CD8-positive, alpha-beta memory T cell (primary cell): ENCODE data around the gene PAFAH1B2. TPM values are rescaled to one million over a fixed set of nuclear protein-coding genes. Genes with fewer than 3 reads are reported as not detected.
"Not testable (repeated sequence)": the region's sequence is repeated elsewhere in the genome, so short reads cannot be mapped to it uniquely, and the experiment has no call there.

Experiments used
- CTCF ChIA-PET: fragments of 350-600 bp; sonication (Branson Sonifier 250); formaldehyde crosslinking; loops from one replicate; lab custom pipeline; 2021; ENCODE audit warnings: antibody characterized with exemption; lab: Charles Lee
- POLR2A ChIA-PET: fragments of 350-600 bp; sonication (Branson Sonifier 250); formaldehyde crosslinking; loops from one replicate; lab custom pipeline; 2021; ENCODE audit warnings: antibody characterized with exemption; lab: Charles Lee
- DNase-seq, 5 donors: peaks; one replicate each; pipeline versions ENCODE4 v3.0.0 to v3.0.0-alpha.2; 2020 to 2022; ENCODE audit warnings: mixed read lengths in 1 of 5
- H3K27ac ChIP-seq: one replicate; pipeline ENCODE4 v1.7.0; 2013; ENCODE audit warnings: low read depth, mild to moderate bottlenecking, low read length, moderate library complexity
- H3K27me3 ChIP-seq: 2 replicates; pipeline ENCODE4 v1.7.0; 2013; ENCODE audit warnings: low read length, mild to moderate bottlenecking; ENCODE audit not compliant: insufficient read depth, poor library complexity, severe bottlenecking
- H3K36me3 ChIP-seq: 2 replicates; pipeline ENCODE4 v1.7.0; 2013; ENCODE audit warnings: mild to moderate bottlenecking, low read length, moderate library complexity; ENCODE audit not compliant: insufficient read depth
- H3K4me1 ChIP-seq: 2 replicates; pipeline ENCODE4 v1.7.0; 2013; ENCODE audit warnings: mild to moderate bottlenecking, low read length, moderate library complexity; ENCODE audit not compliant: insufficient read depth
- H3K4me3 ChIP-seq: 2 replicates; pipeline ENCODE4 v1.7.0; 2013; ENCODE audit warnings: mild to moderate bottlenecking, low read length
- H3K9me3 ChIP-seq: 2 replicates; pipeline ENCODE4 v1.7.0; 2013; ENCODE audit warnings: mild to moderate bottlenecking, low read length
- H3K27ac Mint-ChIP-seq, 8 donors: one replicate each; pipeline ENCODE4 v1.8.0; 2020 to 2021; ENCODE audit warnings: mixed read lengths in 8 of 8, mild to moderate bottlenecking in 6 of 8, inconsistent platforms in 3 of 8, moderate library complexity in 3 of 8
- H3K27me3 Mint-ChIP-seq, 2 donors: one replicate each; pipeline ENCODE4 v1.8.0; 2020 to 2021; ENCODE audit warnings: mixed read lengths in 2 of 2, mild to moderate bottlenecking in 1 of 2, moderate library complexity in 1 of 2
- H3K36me3 Mint-ChIP-seq, 3 donors: one replicate each; pipeline ENCODE4 v1.8.0; 2020 to 2021; ENCODE audit warnings: mixed read lengths in 3 of 3, inconsistent platforms in 1 of 3, mild to moderate bottlenecking in 1 of 3
- H3K4me1 Mint-ChIP-seq, 3 donors: one replicate each; pipeline ENCODE4 v1.8.0; 2020 to 2021; ENCODE audit warnings: mixed read lengths in 3 of 3, inconsistent platforms in 1 of 3, mild to moderate bottlenecking in 1 of 3
- H3K4me3 Mint-ChIP-seq, 7 donors: one replicate each; pipeline ENCODE4 v1.8.0; 2020 to 2021; ENCODE audit warnings: mixed read lengths in 7 of 7, mild to moderate bottlenecking in 6 of 7, moderate library complexity in 4 of 7, inconsistent platforms in 2 of 7
- H3K9me3 Mint-ChIP-seq, 5 donors: one replicate each; pipeline ENCODE4 v1.8.0; 2020 to 2022; ENCODE audit warnings: mixed read lengths in 5 of 5, mild to moderate bottlenecking in 3 of 5, moderate library complexity in 2 of 5, inconsistent platforms in 1 of 5
- polyA plus RNA-seq: library from polyadenylated mRNA; unstranded; fragments of 300-500 nt; fragmentation: Illumina TruSeq; gene quantifications from one replicate; pipeline ENCODE4 v1.2.3, GENCODE V29; 2021
- total RNA-seq, 2 experiments: library from RNA; stranded (reverse); gene quantifications; one replicate each; pipeline ENCODE4 v1.2.3, GENCODE V29; 2021

PAFAH1B2 gene
- total and polyA plus RNA-seq, 3 experiments from 2014 or later = 15.9 to 84.5 (median 79.5) TPM

GRCh38 chr11:117117681-117118080 lies 26.4 kb upstream of the PAFAH1B2 start:
- H3K27me3 Mint-ChIP-seq = peaks cover 0 to 6% of the 10 kb centered on the region in 2 donors
- no peaks in the 10 kb centered on the region for H3K4me1 Mint-ChIP-seq
- no peak for DNase-seq
- H3K4me3 ChIP-seq = no peak overlapping the region
- H3K4me1 ChIP-seq = no peaks in the 10 kb centered on the region
- H3K27me3 ChIP-seq = no peaks in the 10 kb centered on the region
- H3K36me3 ChIP-seq = no peaks in the 10 kb centered on the region
- ChIA-PET CTCF (interaction anchor here (1.3 kb wide), 1 partner anchor 282 kb away, joined by 3 read pairs; no protein-coding TSS in a partner anchor), POLR2A (no interaction called here)
- no peak overlapping the region for H3K4me3 Mint-ChIP-seq
- no peaks in the 10 kb centered on the region for H3K9me3 ChIP-seq
- H3K9me3 Mint-ChIP-seq = no peaks in the 10 kb centered on the region
- H3K27ac ChIP-seq = no peak overlapping the region
- H3K36me3 Mint-ChIP-seq = no peaks in the 10 kb centered on the region
- H3K27ac Mint-ChIP-seq = no peak overlapping the region

GRCh38 chr11:117121176-117121575 lies 22.9 kb upstream of the PAFAH1B2 start:
- DNase-seq = no peak
- ChIA-PET POLR2A (no interaction called here), CTCF (no interaction called here)
- Mint-ChIP-seq H3K4me1 (no peaks in the 10 kb centered on the region), H3K9me3 (no peaks in the 10 kb centered on the region), H3K4me3 (no peak overlapping the region), H3K27me3 (peaks cover 0 to 13% of the 10 kb centered on the region in 2 donors), H3K27ac (no peak overlapping the region), H3K36me3 (no peaks in the 10 kb centered on the region)
- Histone ChIP-seq H3K4me3 (no peak overlapping the region), H3K9me3 (no peaks in the 10 kb centered on the region), H3K4me1 (no peaks in the 10 kb centered on the region), H3K36me3 (no peaks in the 10 kb centered on the region), H3K27me3 (no peaks in the 10 kb centered on the region), H3K27ac (no peak overlapping the region)

- Histone ChIP-seq H3K4me3 (no peak overlapping the region), H3K9me3 (no peaks in the 10 kb centered on the region), H3K27ac (no peak overlapping the region), H3K27me3 (no peaks in the 10 kb centered on the region), H3K4me1 (no peaks in the 10 kb centered on the region), H3K36me3 (no peaks in the 10 kb centered on the region)
- H3K27ac Mint-ChIP-seq = no peak overlapping the region
- no peaks in the 10 kb centered on the region for H3K9me3 Mint-ChIP-seq
- no peaks in the 10 kb centered on the region for H3K36me3 Mint-ChIP-seq
- POLR2A ChIA-PET = no interaction called here
- peaks cover 0 to 11% of the 10 kb centered on the region in 2 donors for H3K27me3 Mint-ChIP-seq
- CTCF ChIA-PET = interaction anchor here (1.6 kb wide), 1 partner anchor 16 kb away, joined by 8 read pairs; no protein-coding TSS in a partner anchor
- DNase-seq = no peak
- peaks cover 0 to 7% (median 0%) of the 10 kb centered on the region in 3 donors for H3K4me1 Mint-ChIP-seq
- no peak overlapping the region for H3K4me3 Mint-ChIP-seq
These were observed 21.5 kb upstream of the PAFAH1B2 start for GRCh38 chr11:117122556-117122955.

- Histone ChIP-seq H3K4me1 (no peaks in the 10 kb centered on the region), H3K27me3 (no peaks in the 10 kb centered on the region), H3K27ac (no peak overlapping the region), H3K9me3 (no peaks in the 10 kb centered on the region), H3K36me3 (no peaks in the 10 kb centered on the region), H3K4me3 (no peak overlapping the region)
- no peak overlapping the region for H3K27ac Mint-ChIP-seq
- H3K4me3 Mint-ChIP-seq = no peak overlapping the region
- peaks cover 0 to 8% of the 10 kb centered on the region in 2 donors for H3K27me3 Mint-ChIP-seq
- DNase-seq = no peak
- H3K36me3 Mint-ChIP-seq = no peaks in the 10 kb centered on the region
- peaks cover 0 to 7% (median 0%) of the 10 kb centered on the region in 3 donors for H3K4me1 Mint-ChIP-seq
- ChIA-PET POLR2A (interaction anchor here (0.6 kb wide), 2 partner anchors 17 to 60 kb away, joined by 5 to 14 read pairs; no protein-coding TSS in a partner anchor), CTCF (no interaction called here)
- H3K9me3 Mint-ChIP-seq = no peaks in the 10 kb centered on the region
These were observed 17.7 kb upstream of the PAFAH1B2 start for GRCh38 chr11:117126223-117126965.

GRCh38 chr11:117127171-117127901 lies 16.8 kb upstream of the PAFAH1B2 start:
- DNase-seq = no peak
- ChIA-PET CTCF (no interaction called here), POLR2A (interaction anchor here (0.5 to 0.6 kb wide), 2 partner anchors 21 to 59 kb away, joined by 4 to 14 read pairs; no protein-coding TSS in a partner anchor)
- Mint-ChIP-seq H3K4me1 (peaks cover 0 to 7% (median 0%) of the 10 kb centered on the region in 3 donors), H3K9me3 (no peaks in the 10 kb centered on the region), H3K36me3 (no peaks in the 10 kb centered on the region), H3K4me3 (no peak overlapping the region), H3K27me3 (peaks cover 0 to 8% of the 10 kb centered on the region in 2 donors), H3K27ac (no peak overlapping the region)
- H3K36me3 ChIP-seq = no peaks in the 10 kb centered on the region
- no peak overlapping the region for H3K27ac ChIP-seq
- H3K4me3 ChIP-seq = no peak overlapping the region
- no peaks in the 10 kb centered on the region for H3K9me3 ChIP-seq
- no peaks in the 10 kb centered on the region for H3K4me1 ChIP-seq
- H3K27me3 ChIP-seq = no peaks in the 10 kb centered on the region

GRCh38 chr11:117128289-117128688 lies 15.8 kb upstream of the PAFAH1B2 start:
- peaks cover 0 to 11% (median 0%) of the 10 kb centered on the region in 3 donors for H3K4me1 Mint-ChIP-seq

GRCh38 chr11:117130396-117130795 lies 13.7 kb upstream of the PAFAH1B2 start:
- H3K36me3 Mint-ChIP-seq, H3K27ac ChIP-seq, H3K36me3 ChIP-seq, H3K27ac Mint-ChIP-seq, H3K27me3 ChIP-seq, H3K4me3 Mint-ChIP-seq, POLR2A ChIA-PET, H3K9me3 ChIP-seq, DNase-seq, CTCF ChIA-PET, H3K4me3 ChIP-seq, H3K4me1 ChIP-seq, H3K9me3 Mint-ChIP-seq, H3K27me3 Mint-ChIP-seq: not testable (repeated sequence)
- H3K4me1 Mint-ChIP-seq = peaks cover 0 to 11% (median 0%) of the 10 kb centered on the region in 3 donors

More at GRCh38 chr11:117128289-117128688, 15.8 kb upstream of the PAFAH1B2 start:
- Mint-ChIP-seq H3K4me3 (no peak overlapping the region), H3K36me3 (peaks cover 0 to 2% (median 0%) of the 10 kb centered on the region in 3 donors), H3K9me3 (no peaks in the 10 kb centered on the region), H3K27me3 (peaks cover 0 to 5% of the 10 kb centered on the region in 2 donors), H3K27ac (no peak overlapping the region)
- no peak overlapping the region for H3K4me3 ChIP-seq
- ChIA-PET POLR2A (no interaction called here), CTCF (no interaction called here)
- H3K27me3 ChIP-seq = no peaks in the 10 kb centered on the region
- H3K27ac ChIP-seq = no peak overlapping the region
- no peak for DNase-seq
- no peaks in the 10 kb centered on the region for H3K9me3 ChIP-seq
- no peaks in the 10 kb centered on the region for H3K36me3 ChIP-seq
- H3K4me1 ChIP-seq = no peaks in the 10 kb centered on the region

- H3K4me3 Mint-ChIP-seq = no peak overlapping the region
- no peak overlapping the region for H3K27ac ChIP-seq
- H3K9me3 Mint-ChIP-seq = no peaks in the 10 kb centered on the region
- ChIA-PET POLR2A (no interaction called here), CTCF (no interaction called here)
- no peaks in the 10 kb centered on the region for H3K36me3 ChIP-seq
- H3K27me3 Mint-ChIP-seq = peaks cover 0 to 3% of the 10 kb centered on the region in 2 donors
- no peaks in the 10 kb centered on the region for H3K4me1 ChIP-seq
- H3K4me1 Mint-ChIP-seq = peaks cover 0 to 11% (median 0%) of the 10 kb centered on the region in 3 donors
- H3K27ac Mint-ChIP-seq = no peak overlapping the region
- H3K9me3 ChIP-seq = no peaks in the 10 kb centered on the region
- H3K4me3 ChIP-seq = no peak overlapping the region
- H3K36me3 Mint-ChIP-seq = peaks cover 0 to 2% (median 0%) of the 10 kb centered on the region in 3 donors
- no peaks in the 10 kb centered on the region for H3K27me3 ChIP-seq
- DNase-seq = no peak
These were observed 13.2 kb upstream of the PAFAH1B2 start for GRCh38 chr11:117130879-117131278.
